H1 (cell line): ENCODE measurements around the gene TSPAN3. TPM values are rescaled to one million over a fixed set of nuclear protein-coding genes. Genes with fewer than 3 reads are reported as not detected.
A peak's percentile ranks its signal among the peaks of the same experiment; 100 is the strongest.

Source experiments
- CTCF ChIA-PET: fragments of 300-600 bp; sonication (Branson Sonifier 250); formaldehyde crosslinking; loops from one replicate; lab custom pipeline; 2021; ENCODE audit not compliant: partially characterized antibody; lab: Charles Lee
- POLR2A ChIA-PET: fragments of 300-600 bp; sonication (Branson Sonifier 250); formaldehyde crosslinking; loops from one replicate; lab custom pipeline; 2021; ENCODE audit warnings: inconsistent platforms; ENCODE audit not compliant: partially characterized antibody; lab: Charles Lee
- DNase-seq, 2 experiments: peaks; one replicate each; pipeline versions ENCODE4 v3.0.0 to v3.0.0-alpha.2; 2010 to 2022; ENCODE audit warnings: low spot score in 2 of 2, low read depth in 1 of 2, mixed read lengths in 1 of 2
- FAIRE-seq: peaks from 2 replicates; lab custom pipeline; 2011; peaks lifted over from hg19 to GRCh38; lab: Jason Lieb, UNC
- H2AFZ ChIP-seq: 2 replicates; pipeline ENCODE4 v1.8.1; 2012; ENCODE audit warnings: low read length, inconsistent platforms
- H2AK5ac ChIP-seq: 2 replicates; pipeline ENCODE4 v1.6.1; 2013; ENCODE audit warnings: low read depth, low read length
- H2BK120ac ChIP-seq: replicated peaks from 2 replicates; pipeline ENCODE3; 2013; ENCODE audit warnings: low read depth, low read length, inconsistent platforms
- H2BK12ac ChIP-seq: 2 replicates; pipeline ENCODE4 v1.6.1; 2013; ENCODE audit warnings: low read depth, low read length
- H2BK15ac ChIP-seq: 2 replicates; pipeline ENCODE4 v1.6.1; 2013; ENCODE audit warnings: low read length
- H2BK20ac ChIP-seq: 2 replicates; pipeline ENCODE4 v1.6.1; 2013; ENCODE audit warnings: low read length
- H2BK5ac ChIP-seq: 2 replicates; pipeline ENCODE4 v1.6.1; 2013; ENCODE audit warnings: low read depth, low read length
- H3K14ac ChIP-seq: 2 replicates; pipeline ENCODE4 v1.6.1; 2013; ENCODE audit warnings: inconsistent platforms; ENCODE audit not compliant: insufficient read length
- H3K18ac ChIP-seq: 2 replicates; pipeline ENCODE4 v1.6.1; 2013; ENCODE audit warnings: low read length; ENCODE audit errors: extremely low read depth
- H3K23ac ChIP-seq: 2 replicates; pipeline ENCODE4 v1.6.1; 2013; ENCODE audit warnings: inconsistent platforms; ENCODE audit not compliant: insufficient read length
- H3K23me2 ChIP-seq: 2 replicates; pipeline ENCODE4 v1.6.1; 2013; ENCODE audit warnings: low read depth, low read length
- H3K27ac ChIP-seq: 2 replicates; pipeline ENCODE4 v1.6.1; 2011; ENCODE audit warnings: low read depth, low read length, inconsistent platforms
- H3K27me3 ChIP-seq, 4 experiments: replicated peaks in 1 of 4; 1 replicate in 1 of 4; 2 replicates in 3 of 4; pipeline versions ENCODE4 v1.6.1 to v1.8.1; 2011 to 2013; ENCODE audit warnings: low read length in 3 of 4, mild to moderate bottlenecking in 3 of 4, inconsistent platforms in 2 of 4, mixed read lengths in 2 of 4, moderate library complexity in 1 of 4; ENCODE audit not compliant: control insufficient read depth in 3 of 4, insufficient read depth in 3 of 4; ENCODE audit errors: extremely low read depth in 1 of 4
- H3K36me3 ChIP-seq, 4 experiments: 2 replicates each; pipeline versions ENCODE4 v1.6.1 to v1.8.1; 2011 to 2013; ENCODE audit warnings: mild to moderate bottlenecking in 4 of 4, low read length in 3 of 4, moderate library complexity in 2 of 4, control low read depth in 1 of 4, inconsistent platforms in 1 of 4; ENCODE audit not compliant: insufficient read depth in 4 of 4, control insufficient read depth in 2 of 4
- H3K4ac ChIP-seq: replicated peaks from 2 replicates; pipeline ENCODE3; 2013; ENCODE audit warnings: low read length, low read depth, mixed read lengths, inconsistent platforms; ENCODE audit not compliant: insufficient read length
- H3K4me1 ChIP-seq, 4 experiments: replicated peaks in 1 of 4; 1 replicate in 1 of 4; 2 replicates in 3 of 4; pipeline versions ENCODE4 v1.6.1 to v1.8.1; 2011 to 2013; ENCODE audit warnings: low read length in 3 of 4, inconsistent platforms in 2 of 4, mixed read lengths in 1 of 4; ENCODE audit not compliant: insufficient read depth in 4 of 4, control insufficient read depth in 3 of 4
- H3K4me2 ChIP-seq, 2 experiments: 2 replicates each; pipeline versions ENCODE4 v1.6.1 to v1.8.1; 2011 to 2013; ENCODE audit warnings: low read depth in 2 of 2, low read length in 2 of 2, control low read depth in 1 of 2, inconsistent platforms in 1 of 2, mild to moderate bottlenecking in 1 of 2; ENCODE audit not compliant: insufficient read depth in 1 of 2
- H3K4me3 ChIP-seq, 4 experiments: fragments of 200-600, 300-600 bp in 1 of 4; sonication (generic), shearing (Covaris generic), sonication (Bioruptor Twin) in 1 of 4; 2 replicates each; pipeline versions ENCODE4 v1.5.1 to v1.8.1; 2011 to 2016; ENCODE audit warnings: low read length in 4 of 4, low read depth in 3 of 4, control low read depth in 2 of 4, inconsistent platforms in 2 of 4, mild to moderate bottlenecking in 2 of 4, mixed read lengths in 1 of 4, moderate library complexity in 1 of 4; ENCODE audit not compliant: insufficient read depth in 2 of 4; ENCODE audit errors: extremely low read depth in 1 of 4
- H3K56ac ChIP-seq: replicated peaks from 2 replicates; pipeline ENCODE3; 2013; ENCODE audit warnings: low read depth, mild to moderate bottlenecking, mixed read lengths, low read length, inconsistent platforms; ENCODE audit not compliant: insufficient read length
- H3K79me1 ChIP-seq: 2 replicates; pipeline ENCODE4 v1.6.1; 2013; ENCODE audit warnings: low read depth, low read length, control low read depth
- H3K79me2 ChIP-seq, 2 experiments: 2 replicates each; pipeline versions ENCODE4 v1.6.1 to v1.8.1; 2012 to 2013; ENCODE audit warnings: low read length in 2 of 2, mild to moderate bottlenecking in 2 of 2, inconsistent platforms in 1 of 2; ENCODE audit not compliant: insufficient read depth in 2 of 2, control insufficient read depth in 1 of 2
- H3K9ac ChIP-seq, 4 experiments: replicated peaks in 1 of 4; 1 replicate in 1 of 4; 2 replicates in 3 of 4; pipeline versions ENCODE4 v1.6.1 to v1.8.1; 2011 to 2013; ENCODE audit warnings: low read depth in 3 of 4, low read length in 3 of 4, control low read depth in 2 of 4, mild to moderate bottlenecking in 2 of 4, moderate library complexity in 2 of 4, inconsistent platforms in 1 of 4; ENCODE audit errors: extremely low read depth in 1 of 4
- H3K9me3 ChIP-seq, 2 experiments: 2 replicates each; pipeline versions ENCODE4 v1.6.1 to v1.8.1; 2012 to 2013; ENCODE audit warnings: mild to moderate bottlenecking in 2 of 2, moderate library complexity in 2 of 2, control low read depth in 1 of 2, inconsistent platforms in 1 of 2, low read depth in 1 of 2, low read length in 1 of 2, mixed read lengths in 1 of 2; ENCODE audit not compliant: insufficient read depth in 2 of 2
- H4K20me1 ChIP-seq, 2 experiments: replicated peaks in 1 of 2; 2 replicates each; pipeline versions ENCODE3 to v1.8.1; 2011 to 2013; ENCODE audit warnings: inconsistent platforms in 2 of 2, low read length in 2 of 2, mild to moderate bottlenecking in 1 of 2; ENCODE audit not compliant: insufficient read depth in 2 of 2, control insufficient read depth in 1 of 2
- H4K5ac ChIP-seq: 2 replicates; pipeline ENCODE4 v1.6.1; 2013; ENCODE audit warnings: low read length, low read depth, mixed read lengths, inconsistent platforms; ENCODE audit not compliant: insufficient read length
- H4K8ac ChIP-seq: 2 replicates; pipeline ENCODE4 v1.8.0; 2013; ENCODE audit warnings: mild to moderate bottlenecking, moderate library complexity, low read length, inconsistent platforms; ENCODE audit not compliant: insufficient read depth; ENCODE audit errors: extremely low read depth
- H4K91ac ChIP-seq: replicated peaks from 2 replicates; pipeline ENCODE3; 2013; ENCODE audit warnings: low read length, mixed read lengths, inconsistent platforms; ENCODE audit not compliant: insufficient read length
- BACH1 ChIP-seq: IDR thresholded peaks from 2 replicates; pipeline ENCODE4 v1.6.1; 2012; ENCODE audit warnings: low read length, improper control_type of control experiment
- CHD2 ChIP-seq: IDR thresholded peaks from 2 replicates; pipeline ENCODE4 v1.6.1; 2012; ENCODE audit warnings: low read length, improper control_type of control experiment
- KDM4A ChIP-seq: IDR thresholded peaks from one replicate; pipeline ENCODE4 v1.7.1; 2012; ENCODE audit warnings: low read depth, mild to moderate bottlenecking, moderate library complexity, low read length, inconsistent platforms; ENCODE audit not compliant: severe bottlenecking
- RBBP5 ChIP-seq: IDR thresholded peaks from 2 replicates; pipeline ENCODE4 v1.7.1; 2012; ENCODE audit warnings: low read depth, mild to moderate bottlenecking, inconsistent platforms, low read length, moderate library complexity, borderline replicate concordance
- RNF2 ChIP-seq: fragments of 200-900, 300-1000 bp; sonication (generic); IDR thresholded peaks from 2 replicates; pipeline ENCODE4 v1.7.1; 2016; ENCODE audit warnings: borderline replicate concordance, low read depth, mild to moderate bottlenecking, antibody characterized with exemption, low read length; ENCODE audit not compliant: poor library complexity, severe bottlenecking; ENCODE audit errors: missing control alignments
- TAF7 ChIP-seq: optimal IDR thresholded peaks from 2 replicates; pipeline ENCODE3; 2011; ENCODE audit warnings: low read depth, mild to moderate bottlenecking, inconsistent platforms, low read length, moderate library complexity, borderline replicate concordance
- TEAD4 ChIP-seq: IDR thresholded peaks from 2 replicates; pipeline ENCODE4 v1.6.1; 2012; ENCODE audit warnings: low read depth, low read length, inconsistent platforms, mixed read lengths
- ZNF274 ChIP-seq: IDR thresholded peaks from 2 replicates; pipeline ENCODE4 v1.7.0; 2012; ENCODE audit warnings: low read length, borderline replicate concordance; ENCODE audit errors: extremely low read depth
- WGBS, 2 experiments: shearing (Covaris generic) in 1 of 2; methylation state at CpG; one replicate each; pipeline versions ENCODE4 v1.1.6 to v1.1.7; 2013 to 2015; ENCODE audit warnings: low lambda C conversion rate in 2 of 2, mixed read lengths in 2 of 2, inconsistent platforms in 1 of 2, low coverage in 1 of 2, missing lambda C conversion rate in 1 of 2; ENCODE audit not compliant: insufficient replicate concordance in 2 of 2, insufficient coverage in 1 of 2, insufficient read length in 1 of 2; ENCODE audit errors: extremely low coverage in 1 of 2, missing lambda C conversion rate in 1 of 2; 5-methylcytosine and 5-hydroxymethylcytosine counted together
- polyA plus RNA-seq, 7 experiments: library from polyadenylated mRNA; depleted of rRNA in 3 of 7; stranded (reverse) in 5 of 7; unstranded in 2 of 7; fragments of >200 nt in 5 of 7; fragments of 200-250 nt in 2 of 7; gene quantifications; 1 replicate in 5 of 7; 2 replicates in 1 of 7; 4 replicates in 1 of 7; pipeline versions ENCODE4 v1.2.1 to v1.2.3, GENCODE V29; 2011 to 2013; ENCODE audit warnings: missing spikeins in 2 of 7, mixed read lengths in 2 of 7
- total RNA-seq: library from RNA; stranded (reverse); fragmentation: NEBNext Ultra II Directional; extraction: Animal tissue kit (Norgen Biotek cat#: 25700); gene quantifications from 2 replicates; pipeline ENCODE4 v1.2.1, GENCODE V29; 2021

Gene TSPAN3
- total and polyA plus RNA-seq, 2 of the 8 experiments (the other 6 are each of a cell fraction or from before 2014, with no cell fraction given) = 107 to 238 TPM

- Histone ChIP-seq H3K79me1 (no peaks in the 10 kb centered on the region), H3K14ac (no peak within 1 kb of the TSS), H3K23me2 (no peaks in the 10 kb centered on the region), H3K79me2 (no peaks in the 10 kb centered on the region), H2BK5ac (no peak within 1 kb of the TSS), H3K27ac (no peak within 1 kb of the TSS), H4K91ac (no peak within 1 kb of the TSS), H2BK15ac (no peak within 1 kb of the TSS), H3K4me3 (no peak within 1 kb of the TSS), H2AK5ac (no peak within 1 kb of the TSS), H3K4ac (no peak within 1 kb of the TSS), H2BK20ac (no peak within 1 kb of the TSS), H3K56ac (no peak within 1 kb of the TSS), H2BK120ac (no peak within 1 kb of the TSS), H3K4me2 (no peak within 1 kb of the TSS), H2BK12ac (no peak within 1 kb of the TSS), H3K4me1 (no peaks in the 10 kb centered on the region; a peak in 1 of 7 replicates), H3K9ac (no peak within 1 kb of the TSS), H3K9me3 (no peaks in the 10 kb centered on the region), H2AFZ (0 out of 2 replicates have a peak within 1 kb of the TSS, but pooled peaks have one; percentile 11), H3K18ac (no peak within 1 kb of the TSS), H3K23ac (no peak within 1 kb of the TSS), H4K5ac (no peak within 1 kb of the TSS), H4K8ac (peak within 1 kb of the TSS; percentile 15; the same call in 1 of the 2 replicates), H3K27me3 (no peaks in the 10 kb centered on the region; a peak in 1 of 7 replicates), H4K20me1 (no peaks in the 10 kb centered on the region), H3K36me3 (no peaks in the 10 kb centered on the region)
- TF ChIP-seq TAF7 = no peak
- TF ChIP-seq TEAD4 = no peak
- no peak for TF ChIP-seq CHD2
- no peak for TF ChIP-seq RBBP5
- TF ChIP-seq KDM4A = no peak
- TF ChIP-seq ZNF274 = no peak
- no peak for TF ChIP-seq RNF2
- TF ChIP-seq BACH1 = no peak
- CTCF ChIA-PET = interaction anchor here (0.6 to 6.2 kb wide), 7 partner anchors 13 to 1287 kb away, joined by 3 to 43 read pairs (median 4); no protein-coding TSS in a partner anchor
- WGBS, 2 experiments = 84% methylated on average over 28 of the region's 28 CpGs; no CpG with 5 or more reads in 1 of the 2 experiments
- FAIRE-seq (no peak), DNase-seq (no peak)
- POLR2A ChIA-PET = interaction anchor here (0.8 kb wide), 1 partner anchor 76 kb away, joined by 4 read pairs; the partner anchor contains the start of gene TSPAN3
These were observed 75.7 kb downstream of the TSPAN3 start, which contains the start of gene PSTPIP1 for GRCh38 chr15:76994971-76995945. Gene PSTPIP1, plus strand, starts transcription at chr15:76995126. Its CDS starts 448 bp downstream, at chr15:76995574.
